ENCODE measurements around the gene SMURF2.

DNA sequence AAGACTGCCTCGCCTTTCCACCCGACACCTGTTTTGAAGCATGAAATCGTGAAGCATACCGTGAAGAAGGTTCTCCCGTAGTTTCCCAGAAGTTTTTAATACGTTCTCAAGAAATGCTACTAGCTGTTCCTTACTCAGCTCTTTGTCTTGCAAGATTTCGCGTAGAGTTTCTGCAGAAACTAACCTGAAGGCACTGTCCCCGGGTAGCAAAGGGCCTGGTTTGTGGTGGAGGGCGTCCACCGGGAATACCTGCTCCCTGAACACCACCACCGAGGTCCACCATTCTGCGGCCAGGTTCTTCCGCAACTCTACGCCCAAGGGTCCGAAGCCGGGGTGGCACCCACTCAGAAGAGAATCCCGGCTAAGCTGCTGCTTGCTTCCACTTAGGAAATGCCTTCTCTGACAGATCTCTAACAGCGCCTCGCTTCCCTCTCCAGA lies 165.7 kb downstream of the SMURF2 start:
- TF ChIP-seq, protein P1, sequence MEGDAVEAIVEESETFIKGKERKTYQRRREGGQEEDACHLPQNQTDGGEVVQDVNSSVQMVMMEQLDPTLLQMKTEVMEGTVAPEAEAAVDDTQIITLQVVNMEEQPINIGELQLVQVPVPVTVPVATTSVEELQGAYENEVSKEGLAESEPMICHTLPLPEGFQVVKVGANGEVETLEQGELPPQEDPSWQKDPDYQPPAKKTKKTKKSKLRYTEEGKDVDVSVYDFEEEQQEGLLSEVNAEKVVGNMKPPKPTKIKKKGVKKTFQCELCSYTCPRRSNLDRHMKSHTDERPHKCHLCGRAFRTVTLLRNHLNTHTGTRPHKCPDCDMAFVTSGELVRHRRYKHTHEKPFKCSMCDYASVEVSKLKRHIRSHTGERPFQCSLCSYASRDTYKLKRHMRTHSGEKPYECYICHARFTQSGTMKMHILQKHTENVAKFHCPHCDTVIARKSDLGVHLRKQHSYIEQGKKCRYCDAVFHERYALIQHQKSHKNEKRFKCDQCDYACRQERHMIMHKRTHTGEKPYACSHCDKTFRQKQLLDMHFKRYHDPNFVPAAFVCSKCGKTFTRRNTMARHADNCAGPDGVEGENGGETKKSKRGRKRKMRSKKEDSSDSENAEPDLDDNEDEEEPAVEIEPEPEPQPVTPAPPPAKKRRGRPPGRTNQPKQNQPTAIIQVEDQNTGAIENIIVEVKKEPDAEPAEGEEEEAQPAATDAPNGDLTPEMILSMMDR (conservative IDR thresholded peaks at IDR 0.05; ENCODE audit: low read depth, low read length) = no peak
- TF ChIP-seq EZH2 (IDR thresholded peaks at IDR 0.05; ENCODE audit: low read length, unreplicated experiment) = no peak
